ENCODE results near the gene POSTN.

The POSTN gene

GRCh38 chr13:37534676-37535075 is 63.9 kb downstream of the POSTN start:
- Histone ChIP-seq H3K36me3 (replicated peaks; ENCODE audit: low read depth, low read length) (no peaks in the 10 kb centered on the region), H3K4me1 (ENCODE audit: low read length) (no peaks in the 10 kb centered on the region), H2AFZ (ENCODE audit: low read depth, low read length) (no peak overlapping the region), H4K20me1 (ENCODE audit: insufficient read depth, low read length) (no peaks in the 10 kb centered on the region), H3K9me3 (ENCODE audit: insufficient read depth, low read length) (no peaks in the 10 kb centered on the region), H3K27me3 (ENCODE audit: low read depth, low read length) (no peaks in the 10 kb centered on the region), H3K27ac (ENCODE audit: low read length) (no peak overlapping the region), H3K9ac (ENCODE audit: low read length) (no peak overlapping the region), H3K79me2 (ENCODE audit: low read length) (no peaks in the 10 kb centered on the region), H3K4me2 (ENCODE audit: low read length) (no peak overlapping the region), H3K4me3 (ENCODE audit: low read length) (no peak overlapping the region)
- no peak for TF ChIP-seq CTCF (IDR thresholded peaks at IDR 0.05; ENCODE audit: low read depth, low read length)
- no peak for TF ChIP-seq EZH2phosphoT487 (IDR thresholded peaks at IDR 0.05; ENCODE audit: low read depth)

GRCh38 chr13:37534181-37534580 is 64.4 kb downstream of the POSTN start:
- H3K9me3 ChIP-seq (ENCODE audit: insufficient read depth, low read length): no peaks in the 10 kb centered on the region
- no peaks in the 10 kb centered on the region for H3K27me3 ChIP-seq (ENCODE audit: low read depth, low read length)
- no peak overlapping the region for H2AFZ ChIP-seq (ENCODE audit: low read depth, low read length)
- H3K4me3 ChIP-seq (ENCODE audit: low read length): no peak overlapping the region
- H3K36me3 ChIP-seq (replicated peaks; ENCODE audit: low read depth, low read length): no peaks in the 10 kb centered on the region
- H3K4me2 ChIP-seq (ENCODE audit: low read length): no peak overlapping the region
- H3K79me2 ChIP-seq (ENCODE audit: low read length): no peaks in the 10 kb centered on the region
- no peak for TF ChIP-seq EZH2phosphoT487 (IDR thresholded peaks at IDR 0.05; ENCODE audit: low read depth)
- TF ChIP-seq CTCF (IDR thresholded peaks at IDR 0.05; ENCODE audit: low read depth, low read length): no peak
- H4K20me1 ChIP-seq (ENCODE audit: insufficient read depth, low read length): no peaks in the 10 kb centered on the region
- no peaks in the 10 kb centered on the region for H3K4me1 ChIP-seq (ENCODE audit: low read length)
- H3K9ac ChIP-seq (ENCODE audit: low read length): no peak overlapping the region
- H3K27ac ChIP-seq (ENCODE audit: low read length): no peak overlapping the region

- Histone ChIP-seq H3K27me3 (ENCODE audit: low read depth, low read length) (no peaks in the 10 kb centered on the region), H2AFZ (ENCODE audit: low read depth, low read length) (no peak overlapping the region), H3K9me3 (ENCODE audit: insufficient read depth, low read length) (no peaks in the 10 kb centered on the region), H3K4me1 (ENCODE audit: low read length) (no peaks in the 10 kb centered on the region), H3K79me2 (ENCODE audit: low read length) (no peaks in the 10 kb centered on the region), H3K27ac (ENCODE audit: low read length) (no peak overlapping the region), H4K20me1 (ENCODE audit: insufficient read depth, low read length) (no peaks in the 10 kb centered on the region), H3K9ac (ENCODE audit: low read length) (no peak overlapping the region), H3K4me3 (ENCODE audit: low read length) (no peak overlapping the region), H3K36me3 (replicated peaks; ENCODE audit: low read depth, low read length) (no peaks in the 10 kb centered on the region), H3K4me2 (ENCODE audit: low read length) (no peak overlapping the region)
- TF ChIP-seq CTCF (IDR thresholded peaks at IDR 0.05; ENCODE audit: low read depth, low read length): no peak
- no peak for TF ChIP-seq EZH2phosphoT487 (IDR thresholded peaks at IDR 0.05; ENCODE audit: low read depth)
Observed at GRCh38 chr13:37531049-37531448, 67.5 kb downstream of the POSTN start.

GRCh38 chr13:37529751-37530385 is 68.7 kb downstream of the POSTN start:
- Histone ChIP-seq H3K4me3 (ENCODE audit: low read length) (no peak overlapping the region), H4K20me1 (ENCODE audit: insufficient read depth, low read length) (no peaks in the 10 kb centered on the region), H2AFZ (ENCODE audit: low read depth, low read length) (no peak overlapping the region), H3K4me1 (ENCODE audit: low read length) (no peaks in the 10 kb centered on the region), H3K9me3 (ENCODE audit: insufficient read depth, low read length) (no peaks in the 10 kb centered on the region), H3K79me2 (ENCODE audit: low read length) (no peaks in the 10 kb centered on the region), H3K27ac (ENCODE audit: low read length) (no peak overlapping the region), H3K9ac (ENCODE audit: low read length) (no peak overlapping the region), H3K36me3 (replicated peaks; ENCODE audit: low read depth, low read length) (no peaks in the 10 kb centered on the region), H3K4me2 (ENCODE audit: low read length) (no peak overlapping the region), H3K27me3 (ENCODE audit: low read depth, low read length) (no peaks in the 10 kb centered on the region)
- no peak for TF ChIP-seq EZH2phosphoT487 (IDR thresholded peaks at IDR 0.05; ENCODE audit: low read depth)
- TF ChIP-seq CTCF (IDR thresholded peaks at IDR 0.05; ENCODE audit: low read depth, low read length): no peak

Measured in OCI-LY3 (cell line).